ENCODE measurements around the gene JUNB. TPM values are rescaled to one million over a fixed set of nuclear protein-coding genes. Genes with fewer than 3 reads are reported as not detected.

Gene JUNB
- polyA plus RNA-seq, 1 of the 3 experiments (the other 2 are of a cell fraction), result 224 TPM

DNA sequence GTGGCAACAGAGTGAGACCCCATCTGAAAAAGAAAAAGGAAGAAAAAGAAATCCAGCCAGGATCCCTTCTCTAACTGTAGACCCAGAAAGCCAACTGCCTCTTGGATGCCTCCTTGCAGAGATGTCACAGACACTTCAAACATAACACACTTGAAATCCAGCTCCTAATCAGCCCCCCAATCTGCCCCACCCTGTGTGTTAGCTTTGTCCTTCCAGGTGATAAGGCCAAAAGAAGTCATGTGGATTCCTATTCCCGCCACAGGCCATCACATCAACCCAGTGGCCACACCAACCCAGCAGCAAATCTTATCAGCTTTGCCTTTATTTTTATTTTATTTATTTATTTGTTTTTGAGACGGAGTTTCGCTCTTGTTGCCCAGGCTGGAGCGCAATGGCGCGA is 31.6 kb upstream of the JUNB start:
- ChIA-PET POLR2A (interaction anchor here (0.7 to 0.8 kb wide), 2 partner anchors 18 to 32 kb away, joined by 3 read pairs; no protein-coding TSS in a partner anchor), CTCF (interaction anchor here (1.0 to 17.5 kb wide), 15 partner anchors 9 to 121 kb away, joined by 3 to 321 read pairs (median 7); partner anchors contain the start of genes BEST2, DNASE2, GET3 and HOOK2)
- 97% methylated on average over 6 of the region's 6 CpGs for WGBS (ENCODE audit: low lambda C conversion rate)

More for the DNA sequence above, 31.6 kb upstream of the JUNB start:
- H2AFZ ChIP-seq (ENCODE audit: low read depth), result no peak overlapping the region
- no peak for DNase-seq
- H3K9me2 ChIP-seq, result no peaks in the 10 kb centered on the region
- H4K20me1 ChIP-seq (ENCODE audit: insufficient read depth), result no peaks in the 10 kb centered on the region
- H3K27ac ChIP-seq (ENCODE audit: low read depth in 2 of 2, low read length in 1 of 2), result no peak overlapping the region
- no peaks in the 10 kb centered on the region for H3K9me3 ChIP-seq
- H3K4me3 ChIP-seq (ENCODE audit: low read depth in 2 of 2, low read length in 1 of 2), result no peak overlapping the region
- TF ChIP-seq TCF12 (IDR thresholded peaks at IDR 0.05) (no peak), RXRA (IDR thresholded peaks at IDR 0.05; ENCODE audit: borderline replicate concordance, low read depth) (no peak), EP300 (IDR thresholded peaks at IDR 0.05; ENCODE audit: borderline replicate concordance in 1 of 2, low read depth in 1 of 2, low read length in 1 of 2) (no peak), ELF1 (IDR thresholded peaks at IDR 0.05) (no peak), GATA2 (CRISPR knock-in tag; IDR thresholded peaks at IDR 0.05) (no peak), TAF1 (IDR thresholded peaks at IDR 0.05; ENCODE audit: borderline replicate concordance, low read depth, low read length) (no peak), FOSL2 (IDR thresholded peaks at IDR 0.05; ENCODE audit: borderline replicate concordance, low read depth) (no peak), RCOR1 (IDR thresholded peaks at IDR 0.05; ENCODE audit: low read length) (no peak), GABPA (IDR thresholded peaks at IDR 0.05; ENCODE audit: low read depth) (no peak), TEAD4 (IDR thresholded peaks at IDR 0.05; ENCODE audit: borderline replicate concordance, insufficient read depth) (no peak)
- TF ChIP-seq, protein P1, sequence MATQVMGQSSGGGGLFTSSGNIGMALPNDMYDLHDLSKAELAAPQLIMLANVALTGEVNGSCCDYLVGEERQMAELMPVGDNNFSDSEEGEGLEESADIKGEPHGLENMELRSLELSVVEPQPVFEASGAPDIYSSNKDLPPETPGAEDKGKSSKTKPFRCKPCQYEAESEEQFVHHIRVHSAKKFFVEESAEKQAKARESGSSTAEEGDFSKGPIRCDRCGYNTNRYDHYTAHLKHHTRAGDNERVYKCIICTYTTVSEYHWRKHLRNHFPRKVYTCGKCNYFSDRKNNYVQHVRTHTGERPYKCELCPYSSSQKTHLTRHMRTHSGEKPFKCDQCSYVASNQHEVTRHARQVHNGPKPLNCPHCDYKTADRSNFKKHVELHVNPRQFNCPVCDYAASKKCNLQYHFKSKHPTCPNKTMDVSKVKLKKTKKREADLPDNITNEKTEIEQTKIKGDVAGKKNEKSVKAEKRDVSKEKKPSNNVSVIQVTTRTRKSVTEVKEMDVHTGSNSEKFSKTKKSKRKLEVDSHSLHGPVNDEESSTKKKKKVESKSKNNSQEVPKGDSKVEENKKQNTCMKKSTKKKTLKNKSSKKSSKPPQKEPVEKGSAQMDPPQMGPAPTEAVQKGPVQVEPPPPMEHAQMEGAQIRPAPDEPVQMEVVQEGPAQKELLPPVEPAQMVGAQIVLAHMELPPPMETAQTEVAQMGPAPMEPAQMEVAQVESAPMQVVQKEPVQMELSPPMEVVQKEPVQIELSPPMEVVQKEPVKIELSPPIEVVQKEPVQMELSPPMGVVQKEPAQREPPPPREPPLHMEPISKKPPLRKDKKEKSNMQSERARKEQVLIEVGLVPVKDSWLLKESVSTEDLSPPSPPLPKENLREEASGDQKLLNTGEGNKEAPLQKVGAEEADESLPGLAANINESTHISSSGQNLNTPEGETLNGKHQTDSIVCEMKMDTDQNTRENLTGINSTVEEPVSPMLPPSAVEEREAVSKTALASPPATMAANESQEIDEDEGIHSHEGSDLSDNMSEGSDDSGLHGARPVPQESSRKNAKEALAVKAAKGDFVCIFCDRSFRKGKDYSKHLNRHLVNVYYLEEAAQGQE (IDR thresholded peaks at IDR 0.05; ENCODE audit: low read depth, low read length), result no peak
- TF ChIP-seq, protein P2, sequence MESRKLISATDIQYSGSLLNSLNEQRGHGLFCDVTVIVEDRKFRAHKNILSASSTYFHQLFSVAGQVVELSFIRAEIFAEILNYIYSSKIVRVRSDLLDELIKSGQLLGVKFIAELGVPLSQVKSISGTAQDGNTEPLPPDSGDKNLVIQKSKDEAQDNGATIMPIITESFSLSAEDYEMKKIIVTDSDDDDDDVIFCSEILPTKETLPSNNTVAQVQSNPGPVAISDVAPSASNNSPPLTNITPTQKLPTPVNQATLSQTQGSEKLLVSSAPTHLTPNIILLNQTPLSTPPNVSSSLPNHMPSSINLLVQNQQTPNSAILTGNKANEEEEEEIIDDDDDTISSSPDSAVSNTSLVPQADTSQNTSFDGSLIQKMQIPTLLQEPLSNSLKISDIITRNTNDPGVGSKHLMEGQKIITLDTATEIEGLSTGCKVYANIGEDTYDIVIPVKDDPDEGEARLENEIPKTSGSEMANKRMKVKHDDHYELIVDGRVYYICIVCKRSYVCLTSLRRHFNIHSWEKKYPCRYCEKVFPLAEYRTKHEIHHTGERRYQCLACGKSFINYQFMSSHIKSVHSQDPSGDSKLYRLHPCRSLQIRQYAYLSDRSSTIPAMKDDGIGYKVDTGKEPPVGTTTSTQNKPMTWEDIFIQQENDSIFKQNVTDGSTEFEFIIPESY (IDR thresholded peaks at IDR 0.05; ENCODE audit: borderline replicate concordance, low read depth), result no peak
- TF ChIP-seq, protein P3, sequence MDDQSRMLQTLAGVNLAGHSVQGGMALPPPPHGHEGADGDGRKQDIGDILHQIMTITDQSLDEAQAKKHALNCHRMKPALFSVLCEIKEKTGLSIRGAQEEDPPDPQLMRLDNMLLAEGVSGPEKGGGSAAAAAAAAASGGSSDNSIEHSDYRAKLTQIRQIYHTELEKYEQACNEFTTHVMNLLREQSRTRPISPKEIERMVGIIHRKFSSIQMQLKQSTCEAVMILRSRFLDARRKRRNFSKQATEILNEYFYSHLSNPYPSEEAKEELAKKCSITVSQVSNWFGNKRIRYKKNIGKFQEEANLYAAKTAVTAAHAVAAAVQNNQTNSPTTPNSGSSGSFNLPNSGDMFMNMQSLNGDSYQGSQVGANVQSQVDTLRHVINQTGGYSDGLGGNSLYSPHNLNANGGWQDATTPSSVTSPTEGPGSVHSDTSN (IDR thresholded peaks at IDR 0.05), result no peak
- H3K27me3 ChIP-seq (ENCODE audit: insufficient read depth), result no peaks in the 10 kb centered on the region
- H3K79me2 ChIP-seq (ENCODE audit: insufficient read depth), result no peaks in the 10 kb centered on the region
- no peaks in the 10 kb centered on the region; a peak in 1 of 4 replicates for H3K4me1 ChIP-seq (ENCODE audit: control insufficient read depth in 1 of 2, insufficient read depth in 2 of 2, low read depth in 1 of 2, low read length in 1 of 2)
- peaks cover 15% of the 10 kb centered on the region for H3F3A ChIP-seq (replicated peaks; ENCODE audit: insufficient read depth)
- no peak overlapping the region for H3K4me2 ChIP-seq
- H3K36me3 ChIP-seq (replicated peaks in 1 of 2; ENCODE audit: control insufficient read depth in 1 of 2, insufficient read depth in 2 of 2, low read length in 1 of 2), result peaks cover 4 to 11% of the 10 kb centered on the region in 2 experiments
- no peak overlapping the region for H3K9ac ChIP-seq

Measured in SK-N-SH (cell line).